Measurements from ENCODE around the gene PPP1R1A. TPM values are rescaled to one million over a fixed set of nuclear protein-coding genes. Genes with fewer than 3 reads are reported as not detected.

PPP1R1A gene
- total and polyA plus RNA-seq, 2 experiments from 2014 or later, result 7.6 to 26.9 TPM

GRCh38 chr12:54608156-54608555 is 19.7 kb upstream of the PPP1R1A start (continued):
- TF ChIP-seq ETS1 (IDR thresholded peaks at IDR 0.05), result no peak
- no peak for TF ChIP-seq ZNF114 (CRISPR knock-in tag; IDR thresholded peaks at IDR 0.05)
- no peak for TF ChIP-seq STAT1 (IDR thresholded peaks at IDR 0.05; ENCODE audit: unreplicated experiment)

GRCh38 chr12:54606556-54606955 is 18.1 kb upstream of the PPP1R1A start:
- Mint-ChIP-seq H3K36me3 (ENCODE audit: low read depth) (no peaks in the 10 kb centered on the region), H3K27ac (no peak overlapping the region)
- TF ChIP-seq REST (IDR thresholded peaks at IDR 0.05; ENCODE audit: unreplicated experiment) (no peak), CREB1 (CRISPR knock-in tag; IDR thresholded peaks at IDR 0.05; ENCODE audit: low read depth) (no peak), CTCF (conservative IDR thresholded peaks at IDR 0.05; ENCODE audit: low read depth in 2 of 2) (no peak), ZNF114 (CRISPR knock-in tag; IDR thresholded peaks at IDR 0.05) (no peak), ZNF462 (CRISPR knock-in tag; IDR thresholded peaks at IDR 0.05) (no peak), EZH2phosphoT487 (IDR thresholded peaks at IDR 0.05; ENCODE audit: unreplicated experiment) (no peak), ETS1 (IDR thresholded peaks at IDR 0.05) (no peak), JUNB (IDR thresholded peaks at IDR 0.05; ENCODE audit: unreplicated experiment) (no peak), STAT1 (IDR thresholded peaks at IDR 0.05; ENCODE audit: unreplicated experiment) (no peak), EZH2 (IDR thresholded peaks at IDR 0.05; ENCODE audit: low read depth, unreplicated experiment) (no peak), NANOG (IDR thresholded peaks at IDR 0.05; ENCODE audit: borderline replicate concordance) (no peak)

More at GRCh38 chr12:54606556-54606955, 18.1 kb upstream of the PPP1R1A start:
- Mint-ChIP-seq H3K27me3 (ENCODE audit: insufficient read depth, low read depth, poor library complexity) (peaks cover 2% of the 10 kb centered on the region), H3K9me3 (no peaks in the 10 kb centered on the region), H3K4me3 (no peak overlapping the region), H3K4me1 (peaks cover 6% of the 10 kb centered on the region; the same call in 2 of the 3 replicates)
- H3F3A ChIP-seq (replicated peaks; ENCODE audit: low read depth), result no peaks in the 10 kb centered on the region
- H3K27me3 ChIP-seq (ENCODE audit: insufficient read depth), result peaks cover 18% of the 10 kb centered on the region
- H3K79me2 ChIP-seq (replicated peaks; ENCODE audit: insufficient read depth), result no peaks in the 10 kb centered on the region
- no peak overlapping the region for H2AFZ ChIP-seq
- H3K4me2 ChIP-seq, result no peak overlapping the region
- no peaks in the 10 kb centered on the region for H3K9me2 ChIP-seq (ENCODE audit: insufficient read depth)
- no peak for ATAC-seq
- no peaks in the 10 kb centered on the region for H3K36me3 ChIP-seq (ENCODE audit: insufficient read depth)
- no peaks in the 10 kb centered on the region for H4K20me1 ChIP-seq (replicated peaks; ENCODE audit: insufficient read depth)
- H3K4me3 ChIP-seq, result no peak overlapping the region
- DNase-seq (ENCODE audit: low spot score), result no peak
- H3K27ac ChIP-seq (ENCODE audit: low read depth), result no peak overlapping the region
- H3K4me1 ChIP-seq (ENCODE audit: insufficient read depth), result no peaks in the 10 kb centered on the region
